Left ventricle myocardium superior (tissue), 1 donor: ENCODE results near the gene HLA-DMA. TPM values are rescaled to one million over a fixed set of nuclear protein-coding genes. Genes with fewer than 3 reads are reported as not detected.
"Not testable (repeated sequence)": the region's sequence is repeated elsewhere in the genome, so short reads cannot be mapped to it uniquely, and the experiment has no call there.

Experiments
- ATAC-seq: fragments of 200-7000 bp; cut with Tn5 transposase; one replicate; pipeline ENCODE4 v1.9.1; 2020; ENCODE audit warnings: mild to moderate bottlenecking, moderate library complexity
- DNase-seq: peaks from one replicate; pipeline ENCODE4 v3.0.0-alpha.2; 2020
- intact Hi-C: fragments of 100-400 bp; cut with micrococcal nuclease; formaldehyde crosslinking; loops from one replicate; pipeline ENCODE4 v1.11.0; 2022
- total RNA-seq: library from RNA; stranded (reverse); fragmentation: NEBNext Ultra II Directional; extraction: Animal tissue kit (Norgen Biotek cat#: 25700); gene quantifications from one replicate; pipeline ENCODE4 v1.2.1, GENCODE V29; 2021
- donor health status: DM: no; HTN: yes; CAD: no; lungs with severe emphysema.

HLA-DMA gene
- total RNA-seq, 1 donor from 2014 or later = 20.0 TPM

DNA sequence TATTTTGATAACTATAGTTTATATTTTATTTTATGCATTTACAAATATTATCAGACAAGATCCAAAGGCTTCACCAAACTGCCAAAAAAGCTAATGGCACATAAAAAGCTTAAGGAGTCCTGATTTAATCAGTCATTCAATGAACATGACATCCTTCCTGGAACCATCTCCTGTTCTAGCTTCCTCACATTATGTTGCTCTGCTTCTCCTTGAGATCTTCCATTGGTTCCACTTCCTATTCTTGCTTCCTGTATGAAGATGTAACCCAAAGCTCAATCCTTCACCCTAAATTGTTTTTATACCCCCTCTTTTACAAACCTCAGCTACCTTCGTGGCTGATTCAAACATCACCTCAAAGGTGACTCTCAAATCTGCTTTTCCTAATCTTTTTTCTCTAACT lies 11.0 kb upstream of the HLA-DMA start:
- DNase-seq (no peak), ATAC-seq (no peak)
- intact Hi-C loops = no loop called here

DNA sequence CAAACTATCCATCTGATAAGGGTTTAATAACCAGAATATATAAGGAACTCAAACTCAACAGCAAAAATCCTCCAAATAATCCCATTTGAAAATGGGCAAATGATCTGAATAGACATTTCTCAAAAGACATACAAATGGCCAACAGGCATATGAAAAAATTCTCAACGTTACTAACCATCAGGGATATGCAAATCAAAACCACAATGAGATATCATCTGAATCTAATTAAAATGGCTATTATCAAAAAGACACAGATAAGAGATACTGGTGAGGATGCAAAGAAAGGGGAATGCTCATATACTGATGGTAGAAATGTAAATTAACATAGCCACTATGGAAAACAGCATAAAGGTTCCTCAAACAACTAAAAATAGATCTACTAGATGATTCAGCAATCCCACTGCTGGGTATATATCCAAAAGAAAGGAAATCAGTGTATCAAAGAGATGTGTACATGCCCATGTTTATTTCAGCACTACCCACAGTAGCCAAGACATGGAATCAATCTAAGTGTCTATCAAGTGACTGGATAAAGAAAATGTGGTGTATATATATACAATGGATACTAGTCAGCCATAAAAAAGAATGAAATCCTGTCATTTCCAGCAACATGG lies 9.4 kb upstream of the HLA-DMA start:
- DNase-seq (no peak), ATAC-seq (no peak)
- intact Hi-C loops = no loop called here

DNA sequence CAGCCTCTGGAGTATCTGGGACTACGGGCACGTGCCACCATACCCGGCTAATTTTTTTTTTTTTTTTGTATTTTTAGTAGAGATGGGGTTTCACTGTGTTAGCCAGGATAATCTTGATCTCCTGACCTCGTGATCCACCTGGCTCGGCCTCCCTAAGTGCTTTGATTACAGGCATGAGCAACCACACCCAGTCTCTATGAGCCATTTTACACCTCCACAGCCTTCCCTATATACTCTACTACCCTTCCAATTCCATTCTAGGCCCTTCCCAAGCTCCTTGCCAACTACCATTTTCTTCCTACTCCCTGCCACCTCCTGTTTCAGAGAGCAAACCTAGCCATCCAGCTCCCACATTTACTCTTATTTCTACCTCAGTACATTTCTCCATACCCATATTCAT lies 7.7 kb upstream of the HLA-DMA start:
- DNase-seq (no peak), ATAC-seq (no peak)
- intact Hi-C loops = no loop called here

DNA sequence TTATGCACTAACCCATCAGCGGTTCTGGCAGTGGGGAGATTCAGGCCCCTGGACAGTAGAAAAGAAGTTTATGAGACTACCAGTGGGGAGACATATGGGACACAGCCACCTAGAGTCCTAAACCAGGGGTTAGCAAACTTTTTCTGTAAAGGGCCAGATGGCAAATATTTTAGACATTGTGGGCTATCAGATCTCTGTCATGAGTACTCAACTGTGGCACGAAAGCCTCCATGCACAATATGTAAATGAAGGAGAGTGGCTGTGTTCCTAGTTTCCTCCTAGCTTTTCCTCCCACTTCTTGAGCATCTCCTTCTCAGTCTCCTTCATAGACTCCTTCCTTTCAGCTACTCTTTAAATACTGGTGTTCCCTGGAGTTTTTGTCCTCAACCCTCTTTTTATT lies 3.3 kb upstream of the HLA-DMA start:
- no peak for ATAC-seq
- intact Hi-C loops = no loop called here
- no peak for DNase-seq

DNA sequence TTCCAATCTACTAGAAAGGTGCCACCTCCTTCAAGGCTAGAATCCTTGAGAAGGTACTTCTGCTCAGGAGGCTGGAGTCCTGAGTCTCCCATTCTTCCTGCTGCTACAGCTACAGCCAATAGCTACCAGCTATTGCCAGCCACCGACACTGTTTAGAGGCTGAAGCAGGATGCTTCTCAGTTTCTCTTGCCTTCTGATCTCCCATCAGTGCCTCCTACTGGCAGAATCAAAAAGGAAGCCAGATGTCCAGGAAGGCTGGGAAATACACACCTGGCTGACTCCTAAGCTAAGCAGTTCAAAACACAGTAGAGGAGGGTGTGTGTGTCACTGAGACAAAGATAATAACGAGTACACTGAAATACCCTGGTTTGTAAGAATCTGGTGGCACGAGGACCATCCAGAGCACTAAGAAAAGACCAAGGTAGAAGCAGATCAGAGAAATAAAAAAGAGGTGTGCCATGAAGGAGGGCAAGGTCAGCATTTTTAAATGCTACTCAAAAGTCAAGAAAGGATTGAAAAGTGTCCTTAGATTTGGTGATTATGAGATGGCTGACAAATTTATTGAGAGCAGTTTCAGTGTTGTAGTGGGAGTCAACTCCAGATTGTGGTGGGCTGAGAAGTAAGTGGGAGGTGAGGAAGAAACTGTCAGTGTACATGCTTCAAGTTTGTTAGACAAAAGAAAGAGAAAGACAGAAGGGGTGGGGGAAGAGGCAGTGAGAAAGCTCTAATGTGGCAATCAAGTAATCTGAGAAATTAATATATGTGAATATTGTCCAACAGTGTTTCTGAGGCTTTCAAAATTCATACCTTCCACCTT lies 2.3 kb upstream of the HLA-DMA start:
- DNase-seq = no peak
- no peak for ATAC-seq
- intact Hi-C loops = no loop called here

DNA sequence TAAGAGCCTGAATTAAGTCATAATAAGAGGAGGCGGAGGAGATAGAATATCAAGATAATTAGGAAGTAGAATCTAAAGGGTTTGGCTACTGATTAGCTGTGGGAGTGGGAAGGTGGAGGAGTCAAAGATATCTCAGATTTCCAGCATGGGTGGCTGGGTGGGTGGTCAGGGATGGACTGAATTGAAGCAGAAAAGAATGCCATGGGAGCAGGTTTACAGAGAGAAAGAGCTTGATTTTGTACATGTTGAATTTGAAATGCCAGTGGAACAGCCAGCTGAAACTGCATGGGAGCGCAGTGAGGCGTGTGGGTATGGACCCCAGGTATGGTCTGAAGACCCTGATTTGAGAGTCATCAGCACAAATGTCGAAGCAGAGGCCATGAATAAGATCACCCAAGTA lies 1.4 kb upstream of the HLA-DMA start:
- DNase-seq (no peak), ATAC-seq (no peak)
- intact Hi-C loops = no loop called here

DNA sequence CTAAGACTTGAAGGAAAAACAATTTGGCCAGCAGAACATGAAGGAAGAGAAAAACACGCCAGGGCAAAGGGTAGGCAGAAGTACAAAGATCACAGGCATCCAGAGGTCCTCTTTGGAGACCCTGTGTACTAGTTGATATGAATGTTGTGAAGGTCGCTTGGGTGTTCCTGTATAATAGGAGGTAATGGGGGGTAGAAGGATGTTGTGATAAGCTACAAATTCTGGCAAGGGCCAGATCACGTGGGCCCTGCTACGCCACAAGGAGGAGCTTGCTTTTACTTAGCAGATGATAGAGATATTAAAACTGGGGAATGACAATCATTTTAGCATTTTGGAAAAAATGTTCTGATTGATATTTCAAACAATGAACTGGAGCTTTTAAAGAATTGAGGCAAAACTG lies 878 bp upstream of the HLA-DMA start:
- ATAC-seq (no peak), DNase-seq (no peak)
- intact Hi-C loops = no loop called here

DNA sequence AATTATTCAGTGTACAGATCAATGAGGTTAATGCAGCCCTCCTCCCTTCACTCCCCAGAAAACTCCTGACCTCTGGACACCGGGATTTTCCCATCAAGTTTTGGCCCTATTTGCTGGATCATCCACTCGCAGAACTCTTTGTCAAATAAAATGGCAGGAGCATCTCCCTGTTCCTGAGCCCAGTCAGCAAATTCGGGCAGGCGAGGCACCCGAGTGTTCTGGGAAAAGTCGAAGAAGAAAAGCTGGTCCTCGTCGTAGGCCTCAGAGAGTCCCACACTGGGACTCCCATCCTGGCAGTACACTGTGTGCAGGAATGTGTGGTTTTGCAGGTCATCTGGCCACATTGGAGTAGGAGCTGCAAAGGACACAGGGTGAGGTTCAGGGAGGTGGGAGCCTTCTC lies 2.4 kb downstream of the HLA-DMA start:
- ATAC-seq (no peak), DNase-seq (no peak)
- intact Hi-C loops = no loop called here

DNA sequence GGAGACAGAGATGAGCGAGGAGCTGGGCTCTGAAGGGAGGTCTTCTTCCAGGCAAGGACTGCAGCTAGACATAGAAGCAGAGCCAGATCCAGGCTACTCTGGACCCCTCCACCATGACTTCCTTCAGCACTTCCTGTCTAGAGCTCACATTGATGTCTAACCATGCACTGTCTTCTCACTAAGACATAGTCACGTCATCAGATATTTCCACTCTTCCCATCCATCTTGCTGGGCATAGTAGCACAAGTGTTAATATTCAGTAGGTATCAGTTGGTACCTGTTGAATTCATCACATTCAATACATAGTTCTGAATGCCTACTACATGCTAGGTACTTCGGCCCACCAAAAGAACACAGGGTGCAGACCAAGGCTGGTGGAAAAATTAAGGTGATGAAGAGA lies 2.9 kb downstream of the HLA-DMA start:
- ATAC-seq = no peak
- intact Hi-C loops = no loop called here
- no peak for DNase-seq

DNA sequence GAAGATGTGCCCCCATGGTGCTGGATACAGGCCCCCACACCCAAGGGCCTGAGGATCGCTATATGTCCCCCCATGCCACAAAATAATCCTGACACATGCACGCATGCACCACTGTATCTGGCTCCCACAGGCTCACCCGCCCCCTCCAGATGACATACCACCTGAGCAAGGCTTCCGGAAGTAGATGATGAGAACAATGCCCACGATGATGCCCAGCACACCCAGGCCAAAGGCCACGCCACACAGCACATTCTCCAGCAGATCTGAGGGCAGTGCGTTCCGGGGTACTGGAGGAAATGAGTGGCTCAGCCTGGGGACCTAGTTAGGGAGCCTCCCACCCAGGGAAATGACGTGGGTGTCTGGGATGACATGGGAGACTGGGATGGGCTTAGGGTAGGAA lies 3.8 kb downstream of the HLA-DMA start:
- ATAC-seq = no peak
- intact Hi-C loops = no loop called here
- no peak for DNase-seq

DNA sequence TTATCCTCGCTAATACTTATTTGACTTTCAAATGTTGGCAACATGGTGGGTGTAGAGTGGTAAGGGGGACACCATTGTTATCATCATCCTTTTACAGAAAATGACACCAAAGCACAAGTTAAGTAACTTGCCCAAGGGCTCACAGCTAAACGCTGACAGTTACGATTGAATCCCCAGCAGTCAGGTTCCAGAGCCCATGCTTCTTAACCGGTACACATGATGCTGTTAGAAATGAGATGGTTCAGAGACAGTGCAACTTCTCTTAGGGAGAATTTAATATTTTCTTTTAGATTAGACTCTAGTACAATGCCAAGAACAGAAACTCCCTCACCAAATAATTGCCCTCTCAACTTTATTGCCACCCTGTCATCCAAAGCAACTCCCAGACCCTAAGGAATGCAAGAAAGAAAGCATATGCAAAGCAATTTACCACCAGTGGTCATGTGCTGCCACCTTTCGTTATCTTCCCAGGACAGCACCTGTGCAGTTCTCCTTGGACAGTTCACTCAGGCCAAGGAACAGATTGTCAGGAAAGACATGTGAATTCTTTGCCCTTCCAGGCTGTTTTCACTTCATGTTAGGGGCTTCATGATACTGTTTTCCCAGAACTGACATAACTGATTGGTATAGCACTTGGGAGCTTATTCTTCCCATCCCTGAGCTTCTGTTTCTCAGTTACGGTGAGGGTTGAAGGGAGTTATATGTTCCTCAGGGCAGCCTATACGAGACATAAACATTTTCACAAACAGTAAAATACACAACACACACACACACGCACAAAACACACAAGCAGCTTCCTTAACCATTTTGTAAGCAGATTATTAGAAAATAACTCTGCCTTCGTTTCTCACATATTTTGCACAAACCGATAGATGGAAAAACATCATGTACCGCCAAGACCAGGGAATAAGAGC lies 5.1 kb downstream of the HLA-DMA start:
- no peak for DNase-seq
- no peak for ATAC-seq
- intact Hi-C loops = no loop called here

DNA sequence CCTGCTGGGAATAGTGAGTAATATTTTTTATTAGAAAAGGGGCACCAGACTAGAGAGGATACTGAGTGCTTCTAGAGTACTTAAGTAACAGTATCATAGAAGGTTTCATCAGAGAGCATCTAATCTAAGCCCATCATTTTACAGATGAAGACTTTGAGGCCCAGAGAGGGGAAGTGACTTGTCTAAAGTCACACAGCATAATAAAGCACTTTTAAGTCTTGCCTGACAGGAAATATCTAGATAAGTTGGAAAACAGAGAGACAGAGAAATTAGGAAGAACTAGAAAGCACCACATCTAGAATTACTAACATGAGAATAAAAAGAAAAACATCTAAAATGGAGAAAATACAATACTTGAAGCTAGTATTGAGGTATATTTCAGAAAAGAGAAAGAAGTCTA lies 6.0 kb downstream of the HLA-DMA start:
- intact Hi-C loops = no loop called here
- ATAC-seq (no peak), DNase-seq (no peak)

DNA sequence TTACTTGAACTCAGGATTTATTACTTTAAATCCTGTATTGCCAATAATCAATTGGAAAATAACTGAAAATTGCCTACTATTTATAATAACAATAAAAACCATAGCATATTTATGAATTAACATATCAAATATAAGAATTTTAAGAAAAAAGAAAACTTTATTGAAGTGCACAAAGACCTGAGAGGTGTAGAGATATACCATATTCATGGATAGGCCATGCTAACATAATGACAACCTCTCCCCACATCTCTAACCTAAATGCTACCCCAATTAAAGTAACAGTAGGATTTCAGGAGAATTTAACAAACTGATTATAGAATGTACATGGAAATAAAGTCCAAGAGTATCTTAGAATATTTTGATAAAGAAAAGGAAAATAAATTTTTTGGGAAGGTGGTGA lies 6.9 kb downstream of the HLA-DMA start:
- ATAC-seq (no peak), DNase-seq (no peak)

DNA sequence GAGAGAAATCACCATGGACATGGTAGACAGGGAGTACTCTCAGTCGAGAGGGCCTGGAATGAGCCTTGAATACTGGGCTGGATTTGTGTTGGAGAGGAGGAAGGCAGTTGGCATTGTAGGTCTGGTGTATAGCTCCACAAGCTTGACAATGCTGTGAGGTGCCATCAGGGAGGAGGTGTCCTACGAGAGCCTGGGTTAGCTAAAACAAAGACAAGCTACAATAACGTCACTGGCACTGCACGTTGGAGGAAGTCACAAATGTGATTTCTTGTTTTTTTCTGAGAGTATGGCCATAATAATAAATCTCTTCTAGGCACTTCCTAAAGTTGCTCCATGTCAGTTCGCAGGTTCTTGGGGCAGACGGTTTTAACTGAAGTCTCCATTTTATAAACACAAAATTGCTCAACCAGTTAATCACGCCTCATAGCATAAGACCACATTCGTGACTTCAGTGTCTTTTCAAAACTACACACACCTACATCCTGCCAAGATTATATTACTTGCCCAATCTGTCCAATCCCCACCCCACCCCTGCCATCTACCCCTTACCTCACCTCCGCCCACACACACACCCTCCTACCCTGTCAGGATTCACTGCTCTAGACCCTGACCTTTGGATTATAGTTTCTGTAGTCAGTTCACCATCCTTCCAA lies 7.7 kb downstream of the HLA-DMA start:
- DNase-seq (no peak), ATAC-seq (no peak)
- intact Hi-C loops = no loop called here

More for the DNA sequence above, 6.9 kb downstream of the HLA-DMA start:
- intact Hi-C loops = no loop called here

DNA sequence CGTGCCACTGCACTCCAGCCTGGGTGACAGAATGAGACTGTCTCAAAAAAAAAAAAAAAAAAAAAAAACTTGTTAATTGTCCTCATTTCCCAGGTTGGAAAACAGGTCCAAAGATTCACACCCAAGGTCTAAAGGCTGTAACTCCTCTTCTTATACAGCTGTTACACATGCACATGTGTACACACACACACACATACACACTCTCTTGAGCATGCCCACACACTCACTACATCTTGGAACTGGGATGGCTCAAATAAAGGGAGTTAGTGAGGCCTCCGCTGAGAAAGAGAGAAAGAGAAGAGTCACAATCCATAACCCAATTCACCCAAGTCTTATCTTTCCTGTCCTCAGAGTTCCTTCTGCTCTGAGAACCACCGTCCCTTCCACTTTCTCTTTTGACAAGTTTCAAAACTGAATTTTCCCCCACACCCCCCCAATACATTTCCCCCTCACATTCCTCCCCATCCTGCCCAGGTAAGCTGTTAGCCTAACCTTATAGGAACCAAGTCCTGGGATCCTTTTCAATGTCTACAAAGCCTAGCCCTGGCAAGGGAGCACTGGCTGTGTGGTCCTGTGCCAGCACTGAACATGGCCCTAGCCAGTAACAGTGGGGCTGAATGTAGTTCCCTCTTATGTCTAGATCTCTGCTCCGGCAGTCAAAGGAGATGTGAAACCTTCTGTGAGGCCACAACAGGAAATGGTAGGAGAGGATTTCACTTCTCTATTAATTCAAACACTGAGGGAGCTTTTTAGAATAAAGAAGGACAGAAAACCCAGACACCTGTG lies 8.8 kb downstream of the HLA-DMA start:
- intact Hi-C loops = no loop called here
- peak; percentile 63 for ATAC-seq
- DNase-seq = peak; percentile 35

DNA sequence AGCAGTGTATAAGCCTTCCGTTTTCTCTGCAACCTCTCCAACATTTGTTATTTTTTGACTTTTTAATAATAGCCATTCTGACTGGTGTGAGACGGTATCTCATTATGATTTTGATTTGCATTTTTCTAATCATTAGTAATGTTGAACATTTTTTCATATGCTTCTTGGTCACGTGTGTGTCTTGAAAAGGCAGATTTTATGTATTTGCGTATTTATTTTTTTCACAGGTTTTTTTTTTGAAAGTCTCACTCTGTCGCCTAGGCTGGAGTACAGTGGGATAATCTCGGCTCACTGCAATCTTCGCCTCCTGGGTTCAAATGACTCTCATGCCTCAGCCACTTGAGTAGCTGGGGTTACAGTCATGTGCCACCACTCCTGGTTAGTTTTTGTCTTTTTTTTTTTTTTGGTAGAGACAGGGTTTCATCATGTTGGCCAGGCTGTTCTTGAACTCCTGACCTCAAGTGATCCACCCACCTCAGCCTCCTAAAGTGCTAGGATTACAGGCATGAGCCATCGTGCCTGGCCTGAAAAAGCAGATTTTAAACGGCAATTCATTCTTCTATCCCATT lies 10.3 kb downstream of the HLA-DMA start:
- intact Hi-C loops, ATAC-seq, DNase-seq: not testable (repeated sequence)

DNA sequence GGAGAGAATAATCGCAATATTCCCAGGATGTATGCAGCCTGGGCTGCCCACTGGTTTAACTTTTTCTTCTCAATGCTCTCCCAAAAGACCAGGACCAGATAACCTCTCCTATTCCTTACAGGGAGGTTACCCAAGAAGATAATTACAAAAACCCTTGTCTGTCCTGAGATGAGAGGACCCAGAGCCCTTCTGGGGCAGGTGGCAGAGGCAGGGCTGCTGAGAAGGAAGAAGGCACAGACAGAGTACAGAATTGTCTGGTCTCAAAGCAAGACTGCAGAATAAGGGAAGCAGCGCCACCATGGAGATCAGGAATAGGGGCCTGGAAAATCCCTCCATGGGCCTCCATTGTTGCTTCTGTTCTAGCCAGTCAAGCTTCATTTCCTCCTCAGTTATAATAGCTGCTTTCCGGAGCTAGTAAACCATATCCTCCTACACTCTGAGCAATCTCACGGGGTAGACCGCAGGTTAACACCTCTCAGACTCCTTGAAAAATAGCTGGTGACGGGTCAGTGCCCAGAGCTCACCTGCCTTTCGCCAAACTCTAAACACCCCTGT lies 11.6 kb downstream of the HLA-DMA start:
- intact Hi-C loops = no loop called here
- ATAC-seq (peak; percentile 22), DNase-seq (no peak)

DNA sequence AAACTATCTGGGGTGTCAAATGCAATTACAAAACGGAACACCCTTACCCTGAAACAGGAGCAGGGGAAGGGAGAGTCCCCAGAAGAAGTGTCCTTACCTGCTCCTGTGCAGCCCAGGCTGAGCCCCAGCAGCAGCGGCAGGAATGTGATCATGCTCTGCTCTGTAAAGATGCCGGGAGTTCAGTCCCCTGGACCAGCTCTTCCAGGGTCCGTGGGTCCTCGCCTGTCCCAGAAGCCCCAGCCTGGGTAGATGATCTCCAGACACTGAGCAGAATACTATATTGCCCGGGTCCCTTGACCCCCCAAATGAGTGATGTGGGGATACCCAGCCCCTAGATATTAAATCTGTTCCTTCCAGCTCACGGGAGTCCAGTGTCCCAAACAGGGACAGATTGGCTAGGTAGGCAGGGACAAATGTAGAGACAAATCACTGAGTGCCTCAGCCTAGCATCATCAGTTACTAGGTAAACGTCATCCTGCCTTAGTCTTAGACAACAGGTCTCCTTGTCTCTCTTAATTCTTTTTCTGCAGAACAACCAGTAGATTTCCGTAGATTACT lies 12.2 kb downstream of the HLA-DMA start, which contains the start of gene HLA-DMB:
Gene HLA-DMB, minus strand, starts transcription at position 373 of the 558 bp plus-strand sequence. Its CDS starts 221 bp downstream, at position 152.
- intact Hi-C loops = no loop called here
- peak; percentile 93 for ATAC-seq

More for the DNA sequence above, 12.2 kb downstream of the HLA-DMA start, which contains the start of gene HLA-DMB:
- DNase-seq = no peak
